Spleen (tissue), 11 donors: ENCODE data around the gene ATP6V1B1. TPM values are rescaled to one million over a fixed set of nuclear protein-coding genes. Genes with fewer than 3 reads are reported as not detected.

ENCODE experiments used
- DNase-seq: peaks from one replicate; pipeline ENCODE4 v3.0.0-alpha.2; 2020
- H3K27ac ChIP-seq, 8 donors: fragments of 200-600 bp; sonication (generic) in 7 of 8; 1 replicate in 4 of 8; 2 replicates in 4 of 8; pipeline versions ENCODE4 v1.5.0 to v1.8.0; 2016 to 2021; ENCODE audit warnings: inconsistent platforms in 4 of 8, mild to moderate bottlenecking in 4 of 8, moderate library complexity in 1 of 8
- H3K27me3 ChIP-seq, 7 donors: fragments of 200-600 bp; sonication (generic) in 6 of 7; replicated peaks in 1 of 7; 1 replicate in 4 of 7; 2 replicates in 3 of 7; pipeline versions ENCODE4 v1.5.0 to v1.8.0; 2016 to 2021; ENCODE audit warnings: inconsistent platforms in 3 of 7, mild to moderate bottlenecking in 1 of 7
- H3K36me3 ChIP-seq, 6 donors: fragments of 200-600 bp; sonication (generic) in 5 of 6; 1 replicate in 4 of 6; 2 replicates in 2 of 6; pipeline versions ENCODE4 v1.5.0 to v1.8.0; 2016 to 2021; ENCODE audit warnings: inconsistent platforms in 2 of 6
- H3K4me1 ChIP-seq, 6 donors: fragments of 200-600 bp; sonication (generic) in 5 of 6; 1 replicate in 3 of 6; 2 replicates in 3 of 6; pipeline versions ENCODE4 v1.5.0 to v1.8.0; 2016 to 2021; ENCODE audit warnings: inconsistent platforms in 3 of 6
- H3K4me3 ChIP-seq, 8 donors: fragments of 200-600 bp; sonication (generic) in 7 of 8; 1 replicate in 4 of 8; 2 replicates in 4 of 8; pipeline versions ENCODE4 v1.5.0 to v1.8.0; 2016 to 2021; ENCODE audit warnings: inconsistent platforms in 4 of 8, mild to moderate bottlenecking in 4 of 8, moderate library complexity in 2 of 8
- H3K9me3 ChIP-seq, 8 donors: fragments of 200-600 bp; sonication (generic) in 7 of 8; 1 replicate in 4 of 8; 2 replicates in 4 of 8; pipeline versions ENCODE4 v1.5.0 to v1.8.0; 2016 to 2021; ENCODE audit warnings: inconsistent platforms in 4 of 8
- POLR2A ChIP-seq, 3 donors: fragments of 450-650 bp; IDR thresholded peaks; one replicate each; pipeline ENCODE4 v1.5.1; 2017; ENCODE audit warnings: antibody characterized with exemption in 3 of 3, mild to moderate bottlenecking in 1 of 3
- POLR2AphosphoS5 ChIP-seq, 3 donors: sonication (generic); formaldehyde crosslinking; IDR thresholded peaks; one replicate each; pipeline ENCODE4 v1.5.1; 2017; ENCODE audit warnings: antibody characterized with exemption in 3 of 3
- WGBS, 5 donors: extraction: QIAGEN DNeasy Blood & Tissue Kit in 3 of 5; methylation state at CpG; one replicate each; pipeline versions ENCODE4 v1.1.5 to v1.1.7; 2013 to 2018; 5-methylcytosine and 5-hydroxymethylcytosine counted together
- intact Hi-C: fragments of 100-400 bp; cut with DNase I; formaldehyde crosslinking; loops from one replicate; pipeline ENCODE4 v1.15.0; 2023; ENCODE audit warnings: low total_unique reads
- polyA plus RNA-seq, 3 donors: library from polyadenylated mRNA; stranded (reverse); fragments of 200-250 nt; gene quantifications; one replicate each; pipeline ENCODE4 v1.2.1, GENCODE V29; 2013
- total RNA-seq, 7 donors: library from RNA; depleted of rRNA in 3 of 7; stranded (reverse); fragments of >200 nt in 3 of 7; fragmentation: NEBNext Ultra II Directional in 4 of 7; extraction: Animal tissue kit (Norgen Biotek cat#: 25700) in 4 of 7; gene quantifications; one replicate each; pipeline versions ENCODE4 v1.1.0 to v1.2.1, GENCODE V29; 2016 to 2021
- TF ChIP-seq, protein P1 (sequence below), 11 experiments: fragments of 200-600 bp in 7 of 11; fragments of 450-650 bp in 4 of 11; sonication (generic) in 4 of 11; IDR thresholded peaks in 8 of 11; conservative IDR thresholded peaks in 3 of 11; 1 replicate in 7 of 11; 2 replicates in 4 of 11; pipeline versions ENCODE4 v1.4.0 to v1.8.0; 2016 to 2021; ENCODE audit warnings: antibody characterized with exemption in 11 of 11, inconsistent platforms in 4 of 11, mild to moderate bottlenecking in 1 of 11
- donor health status: healthy with polysubstance abuse.
- donor health status: DM: no; HTN: no; CAD: no; lungs with moderate emphysema.
- donor health status: DM: no; HTN: no; CAD: no.
- donor health status: Bipolar disorder and iron deficiency.
- donor health status: healthy.
- donor health status: DM: no; HTN: no; CAD: no.
- donor health status: DM: yes; HTN: yes; CAD: no.

Gene ATP6V1B1
- total and polyA plus RNA-seq, 10 donors: 0.06 to 0.11 TPM; not detected in 8

GRCh38 chr2:70897977-70898226, 37.8 kb upstream of the ATP6V1B1 start:
- H3K27me3 ChIP-seq: peaks cover 11 to 100% (median 89%) of the 10 kb centered on the region in 7 donors

GRCh38 chr2:70898363-70899240, 37.1 kb upstream of the ATP6V1B1 start:
- Histone ChIP-seq H3K27ac (no peak overlapping the region), H3K4me3 (no peak overlapping the region), H3K4me1 (peaks cover 15 to 41% (median 28%) of the 10 kb centered on the region in 6 donors), H3K9me3 (no peaks in the 10 kb centered on the region), H3K36me3 (no peaks in the 10 kb centered on the region), H3K27me3 (peaks cover 11 to 100% (median 89%) of the 10 kb centered on the region in 7 donors)
- 11 to 20% (median 12%) methylated on average over 16 of the region's 16 CpGs for WGBS, 5 donors
- TF ChIP-seq, protein P1, sequence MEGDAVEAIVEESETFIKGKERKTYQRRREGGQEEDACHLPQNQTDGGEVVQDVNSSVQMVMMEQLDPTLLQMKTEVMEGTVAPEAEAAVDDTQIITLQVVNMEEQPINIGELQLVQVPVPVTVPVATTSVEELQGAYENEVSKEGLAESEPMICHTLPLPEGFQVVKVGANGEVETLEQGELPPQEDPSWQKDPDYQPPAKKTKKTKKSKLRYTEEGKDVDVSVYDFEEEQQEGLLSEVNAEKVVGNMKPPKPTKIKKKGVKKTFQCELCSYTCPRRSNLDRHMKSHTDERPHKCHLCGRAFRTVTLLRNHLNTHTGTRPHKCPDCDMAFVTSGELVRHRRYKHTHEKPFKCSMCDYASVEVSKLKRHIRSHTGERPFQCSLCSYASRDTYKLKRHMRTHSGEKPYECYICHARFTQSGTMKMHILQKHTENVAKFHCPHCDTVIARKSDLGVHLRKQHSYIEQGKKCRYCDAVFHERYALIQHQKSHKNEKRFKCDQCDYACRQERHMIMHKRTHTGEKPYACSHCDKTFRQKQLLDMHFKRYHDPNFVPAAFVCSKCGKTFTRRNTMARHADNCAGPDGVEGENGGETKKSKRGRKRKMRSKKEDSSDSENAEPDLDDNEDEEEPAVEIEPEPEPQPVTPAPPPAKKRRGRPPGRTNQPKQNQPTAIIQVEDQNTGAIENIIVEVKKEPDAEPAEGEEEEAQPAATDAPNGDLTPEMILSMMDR (IDR thresholded peaks at IDR 0.05 in 8 of 11, conservative IDR thresholded peaks at IDR 0.05 in 3 of 11): no peak
- TF ChIP-seq POLR2AphosphoS5 (IDR thresholded peaks at IDR 0.05): no peak
- TF ChIP-seq POLR2A (IDR thresholded peaks at IDR 0.05): no peak
- intact Hi-C loops: no loop called here
- DNase-seq: no peak

More at GRCh38 chr2:70897977-70898226, 37.8 kb upstream of the ATP6V1B1 start:
- TF ChIP-seq, protein P1 (IDR thresholded peaks at IDR 0.05 in 8 of 11, conservative IDR thresholded peaks at IDR 0.05 in 3 of 11): no peak
- TF ChIP-seq POLR2A (IDR thresholded peaks at IDR 0.05): no peak
- no peak for TF ChIP-seq POLR2AphosphoS5 (IDR thresholded peaks at IDR 0.05)
- no peak for DNase-seq
- intact Hi-C loops: no loop called here
- H3K9me3 ChIP-seq: no peaks in the 10 kb centered on the region
- no peak overlapping the region for H3K4me3 ChIP-seq
- 5 to 11% (median 9%) methylated on average over 5 of the region's 5 CpGs for WGBS, 5 donors
- H3K27ac ChIP-seq: no peak overlapping the region
- H3K36me3 ChIP-seq: no peaks in the 10 kb centered on the region
- peaks cover 15 to 41% (median 28%) of the 10 kb centered on the region in 6 donors for H3K4me1 ChIP-seq

GRCh38 chr2:70901227-70902066, 34.3 kb upstream of the ATP6V1B1 start:
- intact Hi-C loops: no loop called here
- Histone ChIP-seq H3K27me3 (peaks cover 17 to 100% (median 98%) of the 10 kb centered on the region in 7 donors), H3K4me1 (peaks cover 15 to 52% (median 28%) of the 10 kb centered on the region in 6 donors), H3K4me3 (peak overlapping the region; percentile 12 to 66 (median 33)), H3K27ac (no peak overlapping the region), H3K36me3 (no peaks in the 10 kb centered on the region), H3K9me3 (no peaks in the 10 kb centered on the region)
- TF ChIP-seq POLR2AphosphoS5 (IDR thresholded peaks at IDR 0.05): peak in 1 of 3 donors; percentile 4
- TF ChIP-seq, protein P1 (IDR thresholded peaks at IDR 0.05 in 8 of 11, conservative IDR thresholded peaks at IDR 0.05 in 3 of 11): no peak
- peak; percentile 68 for DNase-seq
- 3 to 8% (median 7%) methylated on average over 57 to 79 of the region's 79 CpGs for whole genome bisulfite sequencing, 5 donors

GRCh38 chr2:70902067-70902442, 33.6 kb upstream of the ATP6V1B1 start:
- 44 to 61% (median 50%) methylated on average over 2 to 5 of the region's 5 CpGs for WGBS, 5 donors
- TF ChIP-seq POLR2A (IDR thresholded peaks at IDR 0.05) (no peak), POLR2AphosphoS5 (IDR thresholded peaks at IDR 0.05) (no peak)
- TF ChIP-seq, protein P1 (IDR thresholded peaks at IDR 0.05 in 8 of 11, conservative IDR thresholded peaks at IDR 0.05 in 3 of 11): no peak
- no peak for DNase-seq
- no peak overlapping the region for H3K27ac ChIP-seq
- peaks cover 15 to 58% (median 32%) of the 10 kb centered on the region in 6 donors for H3K4me1 ChIP-seq
- H3K9me3 ChIP-seq: no peaks in the 10 kb centered on the region
- H3K4me3 ChIP-seq: peak overlapping the region in 4 of 8 donors; percentile 22 to 66 (median 34)
- H3K27me3 ChIP-seq: peaks cover 17 to 100% (median 98%) of the 10 kb centered on the region in 7 donors
- intact Hi-C loops: no loop called here
- no peaks in the 10 kb centered on the region for H3K36me3 ChIP-seq
